ENCODE measurements around the gene CPNE1.

CPNE1 gene

DNA sequence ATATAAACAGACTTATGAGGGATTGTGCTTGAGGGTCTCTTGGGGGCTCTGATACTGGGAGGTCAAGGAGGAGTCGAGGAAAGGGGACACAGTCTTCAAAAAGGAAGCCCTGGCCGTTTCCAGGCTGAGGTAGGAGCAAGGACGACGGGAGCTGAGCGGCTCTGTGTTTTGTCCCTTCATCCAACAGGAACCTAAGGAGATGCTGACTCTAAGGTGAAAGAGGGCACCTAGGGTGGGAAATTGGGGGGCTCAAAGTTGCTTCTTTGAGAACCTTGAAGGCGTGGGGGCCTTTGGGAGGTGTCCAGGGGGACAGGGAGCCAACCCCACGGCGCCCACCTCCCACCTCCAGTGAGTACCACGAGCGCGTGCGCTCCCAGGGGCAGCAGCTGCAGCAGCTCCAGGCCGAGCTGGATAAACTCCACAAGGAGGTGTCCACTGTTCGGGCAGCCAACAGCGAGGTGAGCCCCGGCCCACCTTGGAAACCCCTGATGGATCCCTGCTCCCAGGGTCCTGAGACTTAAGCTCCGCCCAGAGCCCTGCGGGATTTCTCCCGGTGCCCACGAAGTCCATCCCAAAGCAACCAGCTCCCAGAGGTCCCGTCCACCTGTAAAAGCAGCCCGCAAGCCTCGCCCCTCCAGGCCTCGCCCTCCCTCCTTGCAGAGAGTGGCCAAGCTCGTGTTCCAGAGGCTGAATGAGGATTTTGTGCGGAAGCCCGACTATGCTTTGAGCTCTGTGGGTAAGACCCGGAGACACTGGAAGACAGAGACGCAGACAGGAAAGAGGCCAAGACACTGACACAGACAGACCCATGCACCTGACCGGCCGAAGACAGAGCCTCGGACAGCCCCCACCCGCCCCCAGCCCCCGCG, 46.2 kb downstream of the CPNE1 start:
- peak in 1 of 2 experiments; percentile 75 for DNase-seq

DNA sequence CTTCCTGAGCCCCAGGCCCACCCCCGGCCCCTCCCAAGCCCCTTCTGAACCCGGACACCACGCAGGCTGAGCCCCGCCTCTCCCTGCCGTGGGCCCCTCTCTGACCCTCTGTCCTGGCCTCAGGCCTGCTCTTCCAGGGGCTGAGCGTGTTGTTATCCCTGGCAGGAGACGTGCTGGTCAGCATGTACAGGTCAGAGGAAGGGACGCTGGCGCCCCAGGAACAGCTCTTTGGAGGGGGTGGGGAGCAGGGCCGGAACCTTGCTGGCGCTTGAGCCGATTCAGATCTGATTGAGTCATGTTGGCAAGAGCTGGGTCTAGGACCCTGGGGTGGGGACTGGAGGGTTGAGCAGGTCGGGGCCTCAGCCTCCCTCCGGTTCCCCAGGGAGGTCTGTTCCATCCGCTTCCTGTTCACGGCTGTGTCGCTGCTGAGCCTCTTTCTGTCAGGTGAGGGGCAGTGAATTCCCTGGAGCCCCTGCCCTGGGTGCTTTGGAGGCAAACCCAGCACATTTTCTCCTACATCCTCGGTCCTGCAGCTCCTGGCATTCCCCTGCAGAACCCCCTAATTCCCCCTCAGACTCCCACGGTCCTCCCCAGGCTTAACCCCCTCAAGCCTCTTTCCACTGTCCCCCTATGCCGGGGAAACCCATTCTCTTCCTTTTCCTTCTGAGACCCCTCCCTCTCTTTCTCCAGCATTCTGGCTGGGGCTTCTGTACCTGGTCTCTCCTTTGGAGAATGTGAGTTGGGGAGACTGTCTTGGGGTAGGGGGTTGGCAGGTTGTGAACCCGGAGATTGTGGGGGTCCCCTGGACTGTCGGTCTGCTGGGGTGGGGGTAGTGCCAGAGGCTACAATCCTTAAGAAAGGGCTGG, 47.1 kb downstream of the CPNE1 start:
- DNase-seq = peak; percentile 91

DNA sequence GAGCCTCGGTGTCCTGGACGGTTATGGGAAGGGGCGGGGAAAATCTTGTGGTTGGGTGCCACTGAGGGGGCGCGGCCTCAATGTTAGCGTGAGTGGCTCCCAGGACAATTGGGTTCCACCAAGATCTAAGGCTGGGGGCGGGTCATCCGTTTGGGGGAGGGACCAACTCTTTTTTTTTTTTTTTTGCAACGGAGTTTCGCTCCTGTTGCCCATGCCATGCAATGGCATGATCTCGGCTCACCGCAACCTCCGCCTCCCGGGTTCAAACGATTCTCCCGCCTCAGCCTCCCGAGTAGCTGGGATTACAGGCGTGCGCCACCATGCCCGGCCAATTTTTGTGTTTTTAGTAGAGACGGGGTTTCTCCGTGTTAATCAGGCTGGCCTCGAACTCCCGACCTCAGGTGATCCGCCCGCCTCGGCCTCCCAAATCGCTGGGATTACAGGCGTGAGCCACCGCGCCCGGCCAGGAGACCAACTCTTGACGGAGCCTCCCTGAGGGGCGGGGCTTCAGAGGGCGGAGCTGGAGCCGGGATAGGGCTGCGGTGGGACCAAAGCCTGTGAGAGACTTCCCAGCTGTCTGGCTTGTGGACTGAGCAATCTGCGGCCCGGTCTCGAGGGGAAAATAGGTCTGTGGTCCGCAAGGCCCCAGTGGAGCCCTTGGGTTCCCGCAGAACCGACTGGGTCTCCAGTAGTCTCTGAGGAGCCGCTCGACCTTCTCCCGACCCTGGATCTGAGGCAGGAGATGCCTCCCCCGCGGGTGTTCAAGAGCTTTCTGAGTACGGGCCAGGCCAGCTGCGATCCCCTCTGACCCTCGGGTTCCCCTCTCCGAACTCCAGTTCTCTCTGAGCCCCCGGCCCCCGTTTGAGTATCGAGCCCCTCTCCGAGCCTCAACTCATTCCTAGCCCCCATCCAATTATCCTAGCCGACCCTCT, 48.0 kb downstream of the CPNE1 start:
- peak; percentile 95 to 100 for DNase-seq

GRCh38 chr20:35615667-35616464, 48.8 kb downstream of the CPNE1 start, which contains the start of gene SPAG4:
Gene SPAG4, plus strand, starts transcription at chr20:35615829. Its CDS starts 175 bp downstream, at chr20:35616004.
- DNase-seq = peak; percentile 86 to 100

DNA sequence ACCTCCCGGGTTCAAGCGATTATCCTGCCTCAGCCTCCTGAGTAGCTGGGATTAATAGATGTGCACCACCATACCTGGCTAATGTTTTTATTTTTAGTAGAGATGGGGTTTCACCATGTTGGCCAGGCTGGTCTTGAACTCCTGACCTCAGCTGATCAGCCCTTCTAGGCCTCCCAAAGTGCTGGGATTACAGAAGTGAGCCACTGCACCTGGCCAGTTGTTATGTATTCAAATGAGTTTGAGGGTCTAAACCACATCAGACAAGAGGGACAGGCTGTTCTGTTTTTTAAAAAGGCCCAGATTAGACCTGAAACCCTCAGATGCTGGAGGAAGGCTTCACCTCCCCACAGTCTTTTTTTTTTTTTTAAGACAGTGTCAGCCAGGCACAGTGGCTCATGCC, 53.2 kb downstream of the CPNE1 start:
- DNase-seq = no peak

DNA sequence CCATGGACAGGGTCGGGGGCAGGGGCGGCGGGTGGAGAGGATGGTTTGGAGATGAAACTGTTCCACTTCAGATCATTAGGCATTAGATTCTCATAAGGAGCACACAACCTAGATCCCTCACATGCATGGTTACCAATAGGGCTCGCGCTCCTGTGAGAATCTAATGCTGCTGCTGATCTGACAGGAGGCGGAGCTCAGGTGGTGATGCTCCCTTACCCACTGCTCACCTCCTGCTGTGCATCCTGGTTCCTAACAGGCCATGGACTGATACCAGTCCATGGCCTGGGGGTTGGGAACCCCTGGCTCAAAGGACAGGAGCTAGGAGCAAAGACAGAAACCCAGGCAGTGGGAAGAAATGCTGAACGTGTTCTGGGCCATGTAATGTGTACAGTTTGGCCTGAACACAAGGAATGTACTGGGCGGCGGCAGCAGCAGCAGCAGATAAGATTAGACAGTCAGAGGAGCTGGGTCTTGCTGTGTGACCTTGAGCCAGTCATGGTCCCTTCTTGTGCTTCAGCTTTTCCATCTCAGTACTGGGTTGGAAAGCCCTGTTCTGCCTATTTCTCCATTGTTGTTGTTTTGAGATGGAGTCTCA, 53.8 kb downstream of the CPNE1 start:
- DNase-seq = no peak

GRCh38 chr20:35607003-35607735, 57.5 kb downstream of the CPNE1 start:
- no peak for DNase-seq

- DNase-seq = no peak
Measured at GRCh38 chr20:35606127-35606526, 58.6 kb downstream of the CPNE1 start.

- DNase-seq = peak; percentile 48 to 53
Measured at GRCh38 chr20:35604449-35604747, 60.3 kb downstream of the CPNE1 start.

DNA sequence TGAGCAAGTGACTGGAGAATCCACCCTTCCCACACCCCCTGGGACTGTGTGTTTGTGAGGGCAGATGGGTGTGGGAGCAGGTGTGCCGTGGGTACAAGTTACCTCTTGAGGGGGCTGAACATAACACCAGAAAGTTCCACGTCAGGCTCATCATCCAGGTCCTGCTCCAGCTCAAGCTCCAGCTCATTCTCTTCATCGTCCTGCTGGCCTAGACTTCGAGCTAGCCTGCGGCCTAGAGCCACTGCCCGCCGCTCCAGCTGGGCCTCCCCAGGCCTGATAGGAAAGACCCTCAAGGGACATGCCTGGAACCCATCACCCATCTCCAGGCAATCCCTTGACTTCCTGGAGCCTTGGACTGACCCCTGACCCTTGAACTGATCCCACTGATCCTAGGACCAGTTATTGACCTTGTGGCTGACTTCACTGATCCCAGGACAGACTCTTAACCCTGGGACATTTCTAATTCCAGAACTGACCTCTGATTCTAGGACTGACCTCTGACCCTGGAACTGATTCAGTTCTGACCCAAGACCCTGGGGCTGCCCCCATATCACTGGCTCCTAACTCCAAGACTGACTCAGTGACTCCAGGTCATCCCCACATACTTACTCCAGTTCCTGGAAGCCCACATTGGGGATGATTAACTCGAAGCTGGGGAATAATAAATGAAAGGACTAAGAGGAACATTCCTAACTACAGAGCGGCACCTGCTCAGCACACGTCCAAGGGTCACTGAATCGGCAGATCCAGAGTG, 60.8 kb downstream of the CPNE1 start:
- no peak for DNase-seq

DNA sequence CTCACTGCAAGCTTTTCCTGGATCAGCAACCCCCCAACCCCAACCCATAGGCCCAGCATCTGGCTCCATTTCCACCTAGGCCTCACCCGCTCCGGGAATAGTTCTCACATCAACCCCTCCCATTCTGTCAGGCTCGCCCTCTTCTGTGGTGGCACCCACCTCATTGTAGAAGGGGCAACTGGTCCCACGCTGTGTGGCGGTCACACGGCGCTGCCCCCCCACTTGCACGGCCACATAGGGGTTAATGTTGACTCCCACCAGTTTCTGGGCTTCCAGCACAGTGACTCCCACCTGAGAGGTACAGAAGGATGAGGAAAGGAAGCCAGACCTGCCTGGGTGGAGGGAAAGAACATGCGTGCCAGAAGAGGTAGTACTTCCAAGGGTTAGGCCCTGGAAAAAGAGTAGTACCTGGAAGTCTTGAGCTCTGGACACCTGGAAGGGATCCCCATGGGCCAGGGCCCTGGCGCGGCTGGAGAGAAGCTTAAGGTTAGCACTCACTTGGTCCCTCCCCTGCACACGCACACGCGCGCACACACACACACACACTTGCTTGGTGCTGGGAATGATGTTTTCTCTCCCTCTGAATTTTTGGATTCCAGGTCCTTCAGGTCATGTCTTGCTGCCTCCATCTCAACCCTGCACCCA, 61.7 kb downstream of the CPNE1 start:
- DNase-seq = no peak

GRCh38 chr20:35601990-35602389, 62.7 kb downstream of the CPNE1 start:
- no peak for DNase-seq

GRCh38 chr20:35600993-35601973, 63.4 kb downstream of the CPNE1 start:
- peak; percentile 51 to 86 for DNase-seq

DNA sequence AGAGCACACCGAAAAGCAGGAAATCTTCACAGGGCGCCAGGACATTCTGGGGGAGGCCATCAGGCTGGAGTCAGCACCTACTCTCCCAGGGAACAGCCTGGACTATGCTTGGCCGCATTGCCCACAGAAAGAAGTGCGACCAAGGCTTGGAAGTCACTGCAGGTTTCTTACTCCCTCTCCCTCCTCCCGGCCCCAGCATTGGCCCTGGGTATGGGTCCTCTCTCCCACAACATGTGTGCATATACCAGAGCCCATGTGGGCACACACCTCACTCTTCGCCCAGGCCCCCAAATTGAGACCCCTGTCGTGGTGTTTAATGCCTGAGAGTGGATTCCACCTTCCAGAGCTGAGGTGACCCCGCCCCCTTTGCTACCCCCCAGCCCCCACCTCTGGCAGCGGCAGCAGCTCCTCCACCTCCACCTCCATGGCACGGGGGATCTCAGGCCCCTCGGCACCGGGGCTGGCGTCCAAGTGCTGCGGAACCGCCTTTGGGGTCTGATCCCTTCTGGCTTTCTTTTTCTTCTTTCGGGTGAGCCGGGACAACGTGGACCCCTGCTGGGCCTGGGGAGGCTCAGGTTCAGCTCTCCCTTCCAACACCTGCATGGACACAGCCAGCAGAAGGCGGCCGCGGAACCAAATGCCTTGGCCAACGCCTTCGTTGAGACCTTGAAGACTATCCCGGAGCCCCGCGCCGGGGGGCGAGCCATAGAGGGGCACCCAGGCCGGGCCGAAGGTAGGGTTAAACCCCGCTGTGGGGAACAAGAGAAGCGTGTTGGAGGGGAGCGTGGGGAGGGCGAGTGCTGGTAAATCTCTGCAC, 64.3 kb downstream of the CPNE1 start:
- DNase-seq = no peak

DNA sequence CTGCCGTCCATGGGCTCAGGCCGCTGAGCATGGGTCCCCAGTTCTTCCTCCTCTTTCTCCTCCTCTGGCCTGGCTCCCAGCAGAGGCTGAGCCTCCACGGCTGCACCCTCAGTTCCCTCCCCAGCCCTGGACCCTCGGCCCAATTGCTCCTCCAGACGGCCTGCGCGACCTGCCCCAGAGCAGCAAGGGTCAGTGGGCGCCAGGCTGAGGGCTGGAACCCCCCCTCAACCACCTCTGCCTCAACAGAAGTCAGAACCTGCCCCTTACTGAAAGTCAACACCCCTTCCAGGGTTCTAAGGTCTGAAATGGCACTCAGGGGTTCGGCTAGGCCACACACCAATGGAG, 65.0 kb downstream of the CPNE1 start:
- no peak for DNase-seq

GRCh38 chr20:35598899-35599775, 65.6 kb downstream of the CPNE1 start:
- DNase-seq = no peak

All from SW 1271 (cell line).